Epithelial cell of esophagus (primary cell): ENCODE data around the gene KLHL29.
A peak's percentile ranks its signal among the peaks of the same experiment; 100 is the strongest.

Experiments
- DNase-seq: peaks from one replicate; pipeline ENCODE4 v3.0.0; 2010; ENCODE audit warnings: low read depth
- H3K4me3 ChIP-seq: 2 replicates; pipeline ENCODE4 v1.5.1; 2011; ENCODE audit warnings: mild to moderate bottlenecking, low read length, control low read depth
- CTCF ChIP-seq: IDR thresholded peaks from 2 replicates; pipeline ENCODE4 v1.5.1; 2011; ENCODE audit warnings: low read depth, mild to moderate bottlenecking, low read length, control low read depth, inconsistent platforms; ENCODE audit not compliant: insufficient read depth; ENCODE audit errors: missing control alignments

KLHL29 gene

GRCh38 chr2:23349508-23349907 lies 35.5 kb upstream of the KLHL29 start:
- TF ChIP-seq CTCF = no peak
- DNase-seq = no peak
- H3K4me3 ChIP-seq = no peak overlapping the region

- DNase-seq = no peak
- TF ChIP-seq CTCF = no peak
- H3K4me3 ChIP-seq = no peak overlapping the region
Observed at GRCh38 chr2:23350041-23350791, 34.8 kb upstream of the KLHL29 start.

- TF ChIP-seq CTCF = no peak
- DNase-seq = no peak
- H3K4me3 ChIP-seq = no peak overlapping the region
Observed at GRCh38 chr2:23350792-23351355, 34.1 kb upstream of the KLHL29 start.

GRCh38 chr2:23351388-23352141 lies 33.4 kb upstream of the KLHL29 start:
- H3K4me3 ChIP-seq = no peak overlapping the region
- DNase-seq = peak; percentile 68
- TF ChIP-seq CTCF = peak; percentile 84

GRCh38 chr2:23354554-23354953 lies 30.4 kb upstream of the KLHL29 start:
- no peak for DNase-seq
- no peak for TF ChIP-seq CTCF
- H3K4me3 ChIP-seq = no peak overlapping the region

- no peak for TF ChIP-seq CTCF
- DNase-seq = no peak
Observed at GRCh38 chr2:23355001-23355400, 30.0 kb upstream of the KLHL29 start.

More at GRCh38 chr2:23355001-23355400, 30.0 kb upstream of the KLHL29 start:
- H3K4me3 ChIP-seq = no peak overlapping the region
